Astrocyte (in vitro differentiated cells and primary cell): ENCODE data around the gene HSBP1. TPM values are rescaled to one million over a fixed set of nuclear protein-coding genes. Genes with fewer than 3 reads are reported as not detected.

Source experiments
- DNase-seq: peaks from one replicate; pipeline ENCODE4 v3.0.0-alpha.2; 2010; ENCODE audit warnings: low read depth
- FAIRE-seq: peaks from 2 replicates; lab custom pipeline; 2011; peaks lifted over from hg19 to GRCh38; lab: Jason Lieb, UNC
- H2AFZ ChIP-seq: 2 replicates; pipeline ENCODE4 v1.6.0; 2012; ENCODE audit warnings: low read depth, low read length, inconsistent platforms
- H3K27ac ChIP-seq: 2 replicates; pipeline ENCODE4 v1.5.1; 2011; ENCODE audit warnings: low read depth, low read length, inconsistent platforms
- H3K27me3 ChIP-seq: 2 replicates; pipeline ENCODE4 v1.6.0; 2011; ENCODE audit warnings: low read length, inconsistent platforms; ENCODE audit not compliant: insufficient read depth
- H3K36me3 ChIP-seq: 2 replicates; pipeline ENCODE4 v1.5.1; 2011; ENCODE audit warnings: low read length, inconsistent platforms; ENCODE audit not compliant: insufficient read depth
- H3K4me1 ChIP-seq: 2 replicates; pipeline ENCODE4 v1.5.1; 2011; ENCODE audit warnings: low read length, inconsistent platforms; ENCODE audit not compliant: insufficient read depth
- H3K4me2 ChIP-seq: 2 replicates; pipeline ENCODE4 v1.6.0; 2012; ENCODE audit warnings: low read length, inconsistent platforms
- H3K4me3 ChIP-seq: 2 replicates; pipeline ENCODE4 v1.5.1; 2011; ENCODE audit warnings: low read depth, mild to moderate bottlenecking, low read length, inconsistent platforms; ENCODE audit not compliant: insufficient read depth
- H3K79me2 ChIP-seq: 2 replicates; pipeline ENCODE4 v1.6.0; 2012; ENCODE audit warnings: mild to moderate bottlenecking, low read length, inconsistent platforms; ENCODE audit not compliant: insufficient read depth
- H3K9ac ChIP-seq: 2 replicates; pipeline ENCODE4 v1.6.0; 2012; ENCODE audit warnings: mild to moderate bottlenecking, low read length, inconsistent platforms
- H3K9me3 ChIP-seq: 2 replicates; pipeline ENCODE4 v1.5.1; 2012; ENCODE audit warnings: low read depth, mild to moderate bottlenecking, low read length, inconsistent platforms; ENCODE audit not compliant: insufficient read depth
- H4K20me1 ChIP-seq: 2 replicates; pipeline ENCODE4 v1.6.0; 2012; ENCODE audit warnings: low read length, inconsistent platforms; ENCODE audit not compliant: insufficient read depth
- H3K27ac Mint-ChIP-seq: one replicate; pipeline ENCODE4 v1.8.0; 2021; ENCODE audit warnings: mild to moderate bottlenecking, mixed read lengths; ENCODE audit not compliant: unreplicated experiment
- H3K27me3 Mint-ChIP-seq: one replicate; pipeline ENCODE4 v1.8.0; 2021; ENCODE audit warnings: low read depth, mixed read lengths; ENCODE audit not compliant: unreplicated experiment
- H3K36me3 Mint-ChIP-seq: one replicate; pipeline ENCODE4 v1.8.0; 2021; ENCODE audit warnings: low read depth, mixed read lengths; ENCODE audit not compliant: unreplicated experiment
- H3K4me1 Mint-ChIP-seq: one replicate; pipeline ENCODE4 v1.8.0; 2021; ENCODE audit warnings: low read depth, mixed read lengths; ENCODE audit not compliant: unreplicated experiment
- H3K4me3 Mint-ChIP-seq: one replicate; pipeline ENCODE4 v1.8.0; 2021; ENCODE audit warnings: mild to moderate bottlenecking, moderate library complexity, mixed read lengths; ENCODE audit not compliant: unreplicated experiment
- H3K9me3 Mint-ChIP-seq: one replicate; pipeline ENCODE4 v1.8.0; 2021; ENCODE audit warnings: mild to moderate bottlenecking, mixed read lengths; ENCODE audit not compliant: unreplicated experiment
- EZH2 ChIP-seq: IDR thresholded peaks from 2 replicates; pipeline ENCODE4 v1.6.1; 2012; ENCODE audit warnings: mild to moderate bottlenecking, low read length, inconsistent platforms; ENCODE audit not compliant: insufficient read depth
- total RNA-seq: library from RNA; stranded (reverse); gene quantifications from 2 replicates; pipeline ENCODE4 v1.2.1, GENCODE V29; 2021
- TF ChIP-seq, protein P1 (sequence below): IDR thresholded peaks from 2 replicates; pipeline ENCODE4 v1.5.1; 2011; ENCODE audit warnings: low read depth, mild to moderate bottlenecking, inconsistent platforms, low read length, moderate library complexity; ENCODE audit not compliant: insufficient read depth

The HSBP1 gene
- total RNA-seq, 1 donor from 2014 or later: 179 TPM

DNA sequence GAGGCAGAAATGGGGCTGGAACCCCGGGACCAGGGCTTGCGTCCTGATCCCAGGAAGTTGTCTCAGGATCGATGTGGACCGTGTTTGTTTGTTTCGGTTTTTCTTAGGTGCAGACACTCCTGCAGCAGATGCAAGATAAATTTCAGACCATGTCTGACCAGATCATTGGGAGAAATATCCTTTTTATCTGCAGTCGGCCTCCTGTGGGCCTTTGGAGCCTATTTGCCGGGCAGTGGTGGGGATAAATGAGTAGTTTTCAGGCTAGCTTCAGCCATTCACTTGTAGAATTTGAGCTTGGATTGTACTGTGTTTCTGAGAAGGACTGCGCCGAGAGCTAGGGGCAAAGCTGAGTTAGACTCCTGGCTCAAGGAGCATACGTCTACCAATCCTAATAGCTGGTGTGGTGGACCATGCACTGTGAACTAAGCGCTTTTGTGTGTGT is 816 bp downstream of the HSBP1 start:
- H3K27ac Mint-ChIP-seq: peak overlapping the region; percentile 81
- TF ChIP-seq, protein P1, sequence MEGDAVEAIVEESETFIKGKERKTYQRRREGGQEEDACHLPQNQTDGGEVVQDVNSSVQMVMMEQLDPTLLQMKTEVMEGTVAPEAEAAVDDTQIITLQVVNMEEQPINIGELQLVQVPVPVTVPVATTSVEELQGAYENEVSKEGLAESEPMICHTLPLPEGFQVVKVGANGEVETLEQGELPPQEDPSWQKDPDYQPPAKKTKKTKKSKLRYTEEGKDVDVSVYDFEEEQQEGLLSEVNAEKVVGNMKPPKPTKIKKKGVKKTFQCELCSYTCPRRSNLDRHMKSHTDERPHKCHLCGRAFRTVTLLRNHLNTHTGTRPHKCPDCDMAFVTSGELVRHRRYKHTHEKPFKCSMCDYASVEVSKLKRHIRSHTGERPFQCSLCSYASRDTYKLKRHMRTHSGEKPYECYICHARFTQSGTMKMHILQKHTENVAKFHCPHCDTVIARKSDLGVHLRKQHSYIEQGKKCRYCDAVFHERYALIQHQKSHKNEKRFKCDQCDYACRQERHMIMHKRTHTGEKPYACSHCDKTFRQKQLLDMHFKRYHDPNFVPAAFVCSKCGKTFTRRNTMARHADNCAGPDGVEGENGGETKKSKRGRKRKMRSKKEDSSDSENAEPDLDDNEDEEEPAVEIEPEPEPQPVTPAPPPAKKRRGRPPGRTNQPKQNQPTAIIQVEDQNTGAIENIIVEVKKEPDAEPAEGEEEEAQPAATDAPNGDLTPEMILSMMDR: no peak
- TF ChIP-seq EZH2: no peak
- H3K36me3 Mint-ChIP-seq: peaks cover 15% of the 10 kb centered on the region
- H3K27me3 Mint-ChIP-seq: peaks cover 2% of the 10 kb centered on the region
- H3K4me3 ChIP-seq: peak overlapping the region; percentile 88
- H3K4me1 ChIP-seq: peaks cover 20% of the 10 kb centered on the region
- H3K4me3 Mint-ChIP-seq: peak overlapping the region; percentile 98
- peak overlapping the region; percentile 99 for H3K4me2 ChIP-seq
- H3K9ac ChIP-seq: peak overlapping the region; percentile 96
- H3K79me2 ChIP-seq: peaks cover 39% of the 10 kb centered on the region
- no peaks in the 10 kb centered on the region for H3K9me3 ChIP-seq
- no peaks in the 10 kb centered on the region for H3K27me3 ChIP-seq
- FAIRE-seq (no peak), DNase-seq (no peak)
- peaks cover 15% of the 10 kb centered on the region for H3K4me1 Mint-ChIP-seq
- H3K36me3 ChIP-seq: peaks cover 14% of the 10 kb centered on the region
- peaks cover 4% of the 10 kb centered on the region for H3K9me3 Mint-ChIP-seq
- peak overlapping the region; percentile 86 for H3K27ac ChIP-seq
- H4K20me1 ChIP-seq: peaks cover 26% of the 10 kb centered on the region
- peak overlapping the region; percentile 94 for H2AFZ ChIP-seq

DNA sequence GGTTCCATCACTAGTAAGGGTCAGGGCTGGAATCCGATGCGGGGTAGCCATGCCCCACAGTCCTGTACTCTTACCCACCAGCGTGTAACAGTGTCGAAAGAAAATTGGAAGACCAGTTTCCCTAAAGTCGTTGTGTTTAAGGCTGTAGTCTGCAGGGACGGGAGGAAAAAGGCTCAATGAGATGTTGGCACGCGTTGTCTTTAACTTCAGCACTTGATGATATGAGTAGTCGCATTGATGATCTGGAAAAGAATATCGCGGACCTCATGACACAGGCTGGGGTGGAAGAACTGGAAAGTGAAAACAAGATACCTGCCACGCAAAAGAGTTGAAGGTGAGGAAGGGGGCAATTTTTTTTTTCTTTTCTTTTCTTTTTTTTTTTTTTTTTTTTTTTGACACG is 1.3 kb downstream of the HSBP1 start:
- Histone ChIP-seq H3K4me3 (peak overlapping the region; percentile 88), H3K4me2 (peak overlapping the region; percentile 99), H3K79me2 (peaks cover 39% of the 10 kb centered on the region), H3K9ac (peak overlapping the region; percentile 96), H3K36me3 (peaks cover 14% of the 10 kb centered on the region), H4K20me1 (peaks cover 26% of the 10 kb centered on the region), H3K27me3 (no peaks in the 10 kb centered on the region), H3K9me3 (no peaks in the 10 kb centered on the region), H3K4me1 (peaks cover 25% of the 10 kb centered on the region), H2AFZ (no peak overlapping the region), H3K27ac (no peak overlapping the region)
- H3K9me3 Mint-ChIP-seq: peaks cover 4% of the 10 kb centered on the region
- FAIRE-seq (no peak), DNase-seq (no peak)
- TF ChIP-seq, protein P1: no peak
- no peak for TF ChIP-seq EZH2
- peak overlapping the region; percentile 81 for H3K27ac Mint-ChIP-seq
- H3K36me3 Mint-ChIP-seq: peaks cover 15% of the 10 kb centered on the region
- no peaks in the 10 kb centered on the region for H3K27me3 Mint-ChIP-seq
- peaks cover 20% of the 10 kb centered on the region for H3K4me1 Mint-ChIP-seq
- H3K4me3 Mint-ChIP-seq: peak overlapping the region; percentile 98

DNA sequence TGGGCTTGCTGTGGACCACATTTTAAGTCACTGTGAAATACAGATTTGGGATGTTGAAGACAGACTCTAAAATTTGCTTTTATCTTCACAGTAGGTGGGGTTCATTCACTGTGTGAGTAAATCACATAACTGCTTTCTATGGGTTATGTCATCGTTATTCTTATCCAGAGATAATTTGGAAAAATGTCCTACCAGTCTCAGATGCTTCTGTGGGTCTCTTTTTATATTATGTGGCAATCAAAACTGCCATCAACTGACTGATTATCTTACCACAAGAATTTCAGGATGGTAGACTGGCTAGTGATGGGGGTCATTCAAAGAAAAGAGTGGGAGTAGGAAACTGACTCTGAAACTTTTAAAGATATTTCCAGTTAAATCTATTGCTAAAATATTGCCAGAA is 3.1 kb downstream of the HSBP1 start:
- no peak for FAIRE-seq
- no peak for TF ChIP-seq EZH2
- TF ChIP-seq, protein P1: no peak
- Histone ChIP-seq H2AFZ (no peak overlapping the region), H3K36me3 (peaks cover 14% of the 10 kb centered on the region), H3K79me2 (peaks cover 39% of the 10 kb centered on the region), H3K27me3 (no peaks in the 10 kb centered on the region), H3K4me1 (peaks cover 34% of the 10 kb centered on the region), H4K20me1 (peaks cover 26% of the 10 kb centered on the region), H3K4me2 (peak overlapping the region; percentile 53), H3K4me3 (peak overlapping the region; percentile 19), H3K27ac (peak overlapping the region; percentile 45), H3K9me3 (no peaks in the 10 kb centered on the region), H3K9ac (no peak overlapping the region)
- H3K36me3 Mint-ChIP-seq: peaks cover 15% of the 10 kb centered on the region
- H3K4me1 Mint-ChIP-seq: peaks cover 28% of the 10 kb centered on the region
- peak overlapping the region; percentile 18 for H3K27ac Mint-ChIP-seq
- H3K9me3 Mint-ChIP-seq: peaks cover 4% of the 10 kb centered on the region
- H3K27me3 Mint-ChIP-seq: no peaks in the 10 kb centered on the region
- DNase-seq: peak; percentile 36
- H3K4me3 Mint-ChIP-seq: peak overlapping the region; percentile 50
